Adrenal gland (tissue), 12 donors: Measurements from ENCODE around the gene NUP85. TPM values are rescaled to one million over a fixed set of nuclear protein-coding genes. Genes with fewer than 3 reads are reported as not detected.
"Not testable (repeated sequence)": the region's sequence is repeated elsewhere in the genome, so short reads cannot be mapped to it uniquely, and the experiment has no call there.

Source experiments
- DNase-seq, 7 donors: peaks; one replicate each; pipeline ENCODE4 v3.0.0-alpha.2; 2019 to 2020
- H3K27ac ChIP-seq, 5 donors: fragments of 200-600 bp; sonication (generic) in 4 of 5; 1 replicate in 3 of 5; 2 replicates in 2 of 5; pipeline versions ENCODE4 v1.5.1 to v1.8.0; 2016 to 2020; ENCODE audit warnings: mild to moderate bottlenecking in 1 of 5
- H3K27me3 ChIP-seq: fragments of 200-600 bp; 2 replicates; pipeline ENCODE4 v1.8.0; 2021
- H3K36me3 ChIP-seq, 2 donors: fragments of 200-600 bp; replicated peaks in 1 of 2; 1 replicate in 1 of 2; 2 replicates in 1 of 2; pipeline versions ENCODE4 v1.5.1 to v1.8.0; 2018 to 2022
- H3K4me1 ChIP-seq, 2 donors: fragments of 200-600 bp; replicated peaks in 1 of 2; 1 replicate in 1 of 2; 2 replicates in 1 of 2; pipeline versions ENCODE4 v1.5.1 to v1.8.0; 2018 to 2021
- H3K4me3 ChIP-seq, 4 donors: fragments of 200-600 bp; sonication (generic) in 3 of 4; one replicate each; pipeline ENCODE4 v1.5.1; 2016 to 2018
- H3K9me3 ChIP-seq, 3 donors: fragments of 200-600 bp; sonication (generic) in 1 of 3; replicated peaks in 1 of 3; 1 replicate in 2 of 3; 2 replicates in 1 of 3; pipeline versions ENCODE4 v1.5.1 to v1.8.0; 2016 to 2021
- POLR2A ChIP-seq, 2 donors: fragments of 450-650 bp; IDR thresholded peaks; one replicate each; pipeline ENCODE4 v1.6.1; 2017; ENCODE audit warnings: antibody characterized with exemption in 2 of 2, mild to moderate bottlenecking in 2 of 2, moderate library complexity in 1 of 2
- WGBS, 4 donors: extraction: QIAGEN DNeasy Blood & Tissue Kit in 2 of 4; methylation state at CpG; one replicate each; pipeline versions ENCODE4 v1.1.5 to v1.1.7; 2013 to 2017; 5-methylcytosine and 5-hydroxymethylcytosine counted together
- intact Hi-C, 2 donors: fragments of 100-400 bp; cut with DNase I; formaldehyde crosslinking; loops; one replicate each; pipeline versions ENCODE4 v1.14.1 to v1.15.0; 2022 to 2023
- polyA plus RNA-seq, 3 donors: library from polyadenylated mRNA; stranded (reverse); fragments of 200-250 nt in 2 of 3; fragments of 350-450 nt in 1 of 3; fragmentation: Illumina TruSeq in 1 of 3; extraction: RNeasy Lipid Tissue Mini Kit (QIAGEN cat#74804) in 1 of 3; gene quantifications; one replicate each; pipeline ENCODE4 v1.2.3, GENCODE V29; 2013 to 2014
- total RNA-seq, 9 donors: library from RNA; depleted of rRNA in 4 of 9; stranded (reverse); fragments of >200 nt in 4 of 9; fragments of 120-200 nt in 1 of 9; fragmentation: NEBNext Ultra II Directional in 1 of 9; extraction: Animal tissue kit (Norgen Biotek cat#: 25700) in 1 of 9; gene quantifications; one replicate each; pipeline versions ENCODE4 v1.1.0 to v1.2.4, GENCODE V29; 2013 to 2023
- TF ChIP-seq, protein P1 (sequence below), 6 experiments: fragments of 450-650 bp in 4 of 6; fragments of 200-600 bp in 2 of 6; sonication (generic) in 1 of 6; IDR thresholded peaks; 1 replicate in 5 of 6; 2 replicates in 1 of 6; pipeline versions ENCODE4 v1.5.1 to v1.8.0; 2016 to 2021; ENCODE audit warnings: antibody characterized with exemption in 6 of 6, mild to moderate bottlenecking in 2 of 6, moderate library complexity in 1 of 6
- donor health status: healthy with polysubstance abuse.
- donor health status: Bipolar disorder and iron deficiency.
- donor health status: DM: yes; HTN: yes; CAD: no.
- donor health status: DM: no; HTN: no; CAD: no.
- donor health status: DM: no; HTN: no; CAD: no.
- donor health status: DM: yes; HTN: yes; CAD: no.

The NUP85 gene
- total and polyA plus RNA-seq, 12 donors: 18.7 to 53.8 (median 33.5) TPM

DNA sequence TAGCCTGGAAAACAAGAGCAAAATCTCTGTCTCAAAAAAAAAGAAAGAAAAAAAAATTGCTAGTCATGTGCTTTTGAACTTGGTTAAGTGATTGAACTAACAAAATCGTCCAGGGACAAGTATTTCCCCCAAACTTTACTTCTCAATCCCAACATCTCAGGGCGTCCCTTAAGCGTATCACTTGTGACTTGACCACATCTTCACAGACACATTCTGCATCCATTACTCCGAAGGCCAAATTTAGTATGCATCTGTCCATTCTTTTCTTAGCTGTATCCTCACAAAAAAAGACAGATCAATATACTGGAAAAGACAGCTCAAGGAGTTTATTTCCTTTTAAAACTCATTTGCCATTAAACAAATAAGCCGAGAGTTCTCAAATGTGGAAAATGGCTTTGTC, 45.3 kb upstream of the NUP85 start:
- Histone ChIP-seq H3K27me3 (no peaks in the 10 kb centered on the region), H3K27ac (no peak overlapping the region), H3K9me3 (no peaks in the 10 kb centered on the region), H3K36me3 (no peaks in the 10 kb centered on the region), H3K4me1 (peaks cover 0 to 8% of the 10 kb centered on the region in 2 donors), H3K4me3 (no peak overlapping the region)
- no peak for DNase-seq
- 86 to 95% (median 91%) methylated on average over 5 of the region's 5 CpGs for WGBS, 4 donors
- intact Hi-C loops: no loop called here
- TF ChIP-seq POLR2A (IDR thresholded peaks at IDR 0.05): no peak
- TF ChIP-seq, protein P1, sequence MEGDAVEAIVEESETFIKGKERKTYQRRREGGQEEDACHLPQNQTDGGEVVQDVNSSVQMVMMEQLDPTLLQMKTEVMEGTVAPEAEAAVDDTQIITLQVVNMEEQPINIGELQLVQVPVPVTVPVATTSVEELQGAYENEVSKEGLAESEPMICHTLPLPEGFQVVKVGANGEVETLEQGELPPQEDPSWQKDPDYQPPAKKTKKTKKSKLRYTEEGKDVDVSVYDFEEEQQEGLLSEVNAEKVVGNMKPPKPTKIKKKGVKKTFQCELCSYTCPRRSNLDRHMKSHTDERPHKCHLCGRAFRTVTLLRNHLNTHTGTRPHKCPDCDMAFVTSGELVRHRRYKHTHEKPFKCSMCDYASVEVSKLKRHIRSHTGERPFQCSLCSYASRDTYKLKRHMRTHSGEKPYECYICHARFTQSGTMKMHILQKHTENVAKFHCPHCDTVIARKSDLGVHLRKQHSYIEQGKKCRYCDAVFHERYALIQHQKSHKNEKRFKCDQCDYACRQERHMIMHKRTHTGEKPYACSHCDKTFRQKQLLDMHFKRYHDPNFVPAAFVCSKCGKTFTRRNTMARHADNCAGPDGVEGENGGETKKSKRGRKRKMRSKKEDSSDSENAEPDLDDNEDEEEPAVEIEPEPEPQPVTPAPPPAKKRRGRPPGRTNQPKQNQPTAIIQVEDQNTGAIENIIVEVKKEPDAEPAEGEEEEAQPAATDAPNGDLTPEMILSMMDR (IDR thresholded peaks at IDR 0.05): no peak

DNA sequence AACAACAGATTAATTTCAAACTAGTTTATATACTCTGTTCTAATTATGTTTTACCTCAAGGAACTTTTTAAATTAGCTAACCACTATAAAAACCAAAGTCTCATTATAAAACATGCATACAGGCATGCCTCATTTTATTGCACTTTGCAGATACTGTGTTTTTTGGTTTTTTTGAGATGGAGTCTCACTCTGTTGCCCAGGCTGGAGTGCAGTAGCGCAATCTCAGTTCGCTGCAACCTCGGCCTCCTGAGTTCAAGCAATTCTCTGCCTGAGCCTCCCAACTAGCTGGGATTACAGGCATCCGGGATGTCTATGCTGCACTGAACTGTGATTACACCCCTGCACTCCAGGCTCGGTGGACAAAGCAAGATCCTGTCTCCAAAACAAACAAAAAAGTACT, 42.4 kb upstream of the NUP85 start:
- intact Hi-C loops: no loop called here
- Histone ChIP-seq H3K36me3 (peaks cover 0 to 22% of the 10 kb centered on the region in 2 donors), H3K9me3 (no peaks in the 10 kb centered on the region), H3K4me3 (no peak overlapping the region), H3K27me3 (no peaks in the 10 kb centered on the region), H3K4me1 (peaks cover 0 to 8% of the 10 kb centered on the region in 2 donors), H3K27ac (no peak overlapping the region)
- DNase-seq: no peak
- WGBS, 4 donors: 89 to 95% (median 92%) methylated on average over 5 of the region's 5 CpGs
- no peak for TF ChIP-seq POLR2A (IDR thresholded peaks at IDR 0.05)
- TF ChIP-seq, protein P1 (IDR thresholded peaks at IDR 0.05): no peak

DNA sequence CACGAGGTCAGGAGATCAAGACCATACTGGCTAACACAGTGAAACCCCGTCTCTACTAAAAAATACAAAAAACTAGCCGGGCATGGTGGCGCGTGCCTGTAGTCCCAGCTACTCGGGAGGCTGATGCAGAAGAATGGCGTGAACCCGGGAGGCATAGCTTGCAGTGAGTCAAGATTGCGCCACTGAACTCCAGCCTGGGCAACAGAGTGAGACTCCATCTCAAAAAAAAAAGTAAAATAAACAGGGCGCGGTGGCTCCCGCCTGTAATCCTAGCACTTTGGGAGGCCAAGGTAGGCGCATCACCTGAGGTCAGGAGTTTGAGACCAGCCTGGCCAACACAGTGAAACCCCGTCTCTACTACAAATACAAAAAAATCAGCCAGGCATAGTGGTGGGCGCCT, 40.9 kb upstream of the NUP85 start:
- H3K9me3 ChIP-seq, H3K4me3 ChIP-seq, intact Hi-C loops, H3K4me1 ChIP-seq, H3K27me3 ChIP-seq, H3K27ac ChIP-seq: not testable (repeated sequence)
- DNase-seq: peak in 1 of 7 donors; percentile 3
- 95 to 99% (median 98%) methylated on average over 15 of the region's 15 CpGs for WGBS, 4 donors
- H3K36me3 ChIP-seq: peaks cover 0 to 32% of the 10 kb centered on the region in 2 donors

DNA sequence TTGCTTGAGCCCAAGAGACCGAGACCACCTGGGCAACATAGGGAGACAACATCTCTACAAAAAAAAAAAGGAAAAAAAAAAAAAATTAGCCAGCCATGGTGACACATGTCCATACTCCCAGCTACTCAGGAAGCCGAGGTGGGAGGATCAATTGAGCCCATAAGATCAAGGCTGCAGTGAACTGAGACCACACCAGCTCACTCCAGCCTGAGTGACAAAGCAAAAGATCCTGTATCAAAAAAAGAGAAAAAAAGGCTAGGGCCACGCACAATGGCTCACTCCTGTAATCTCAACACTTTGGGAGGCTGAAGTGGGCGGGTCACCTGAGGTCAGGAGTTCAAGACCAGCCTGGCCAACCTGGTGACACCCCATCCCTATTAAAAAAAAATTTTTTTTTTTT, 36.5 kb upstream of the NUP85 start:
- no peak for TF ChIP-seq POLR2A (IDR thresholded peaks at IDR 0.05)
- TF ChIP-seq, protein P1 (IDR thresholded peaks at IDR 0.05): no peak
- peaks cover 0 to 61% of the 10 kb centered on the region in 2 donors for H3K36me3 ChIP-seq
- no peak overlapping the region for H3K4me3 ChIP-seq
- H3K4me1 ChIP-seq: no peaks in the 10 kb centered on the region
- no peaks in the 10 kb centered on the region for H3K27me3 ChIP-seq
- DNase-seq: no peak
- 68 to 82% (median 77%) methylated on average over 4 of the region's 4 CpGs for WGBS, 4 donors
- H3K9me3 ChIP-seq: no peaks in the 10 kb centered on the region
- no peak overlapping the region for H3K27ac ChIP-seq
- intact Hi-C loops: no loop called here

DNA sequence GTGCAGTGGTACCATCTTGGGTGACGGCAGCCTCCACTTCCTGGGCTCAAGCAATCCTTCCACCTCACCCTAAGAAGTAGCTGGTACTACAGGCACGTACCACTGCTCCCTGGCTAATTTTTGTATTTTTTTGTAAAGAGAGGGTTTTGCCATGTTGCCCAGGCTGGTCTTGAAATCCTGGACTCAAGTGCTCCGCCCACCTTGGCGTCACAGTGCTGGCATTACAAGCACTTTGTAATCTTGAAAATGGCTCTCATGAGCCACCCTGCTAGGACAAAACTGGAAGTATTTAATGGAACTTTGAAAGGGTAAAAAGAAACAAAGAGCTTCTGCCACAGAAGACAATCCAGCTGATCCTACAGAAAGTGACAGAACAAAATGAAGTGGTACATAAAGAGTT, 32.0 kb upstream of the NUP85 start:
- peaks cover 0 to 73% of the 10 kb centered on the region in 2 donors for H3K36me3 ChIP-seq

More for the DNA sequence above, 32.0 kb upstream of the NUP85 start:
- no peak overlapping the region for H3K4me3 ChIP-seq
- H3K9me3 ChIP-seq: no peaks in the 10 kb centered on the region
- no peak overlapping the region for H3K27ac ChIP-seq
- intact Hi-C loops: loop anchor here (5.0 to 10.0 kb wide), 2 partner anchors 49 to 61 kb away; no protein-coding TSS in a partner anchor
- no peak for DNase-seq
- H3K4me1 ChIP-seq: no peaks in the 10 kb centered on the region
- WGBS, 4 donors: 83 to 87% (median 86%) methylated on average over 4 of the region's 4 CpGs
- TF ChIP-seq, protein P1 (IDR thresholded peaks at IDR 0.05): no peak
- TF ChIP-seq POLR2A (IDR thresholded peaks at IDR 0.05): no peak
- H3K27me3 ChIP-seq: no peaks in the 10 kb centered on the region
